IMR-90 (cell line): Measurements from ENCODE around the gene RASSF3. TPM values are rescaled to one million over a fixed set of nuclear protein-coding genes. Genes with fewer than 3 reads are reported as not detected.
"Not testable (repeated sequence)": the region's sequence is repeated elsewhere in the genome, so short reads cannot be mapped to it uniquely, and the experiment has no call there.

Experiments used
- ATAC-seq: fragments of 200-7000 bp; cut with Tn5 transposase; 2 replicates; pipeline ENCODE4 v1.9.1; 2020; ENCODE audit warnings: low read depth, mild to moderate bottlenecking, moderate library complexity
- BruUV-seq: library from RNA; stranded (reverse); fragments of 400-500 nt; replicated peaks from 2 replicates; lab custom pipeline; 2021; lab: Mats Ljungman, UMichigan
- CTCF ChIA-PET: fragments of 300-600 bp; formaldehyde crosslinking; extraction: SDS; loops from one replicate; lab custom pipeline; 2021; ENCODE audit warnings: antibody characterized with exemption; lab: Yijun Ruan, JAX
- POLR2A ChIA-PET: fragments of 300-600 bp; sonication (Branson Sonifier 250); formaldehyde crosslinking; loops from one replicate; lab custom pipeline; 2022; ENCODE audit warnings: antibody characterized with exemption; ENCODE audit not compliant: unreplicated experiment; lab: Charles Lee
- DNase-seq: peaks from one replicate; pipeline ENCODE4 v3.0.0; 2013
- H2AFZ ChIP-seq: replicated peaks from 2 replicates; pipeline ENCODE3; 2013; ENCODE audit warnings: low read length, mild to moderate bottlenecking; ENCODE audit not compliant: poor library complexity
- H2AK5ac ChIP-seq: 2 replicates; pipeline ENCODE4 v1.6.1; 2013; ENCODE audit warnings: low read depth, low read length, inconsistent platforms
- H2AK9ac ChIP-seq: replicated peaks from 2 replicates; pipeline ENCODE3; 2013; ENCODE audit warnings: mild to moderate bottlenecking, low read depth, low read length, moderate library complexity; ENCODE audit not compliant: poor library complexity
- H2BK120ac ChIP-seq: 2 replicates; pipeline ENCODE4 v1.6.1; 2013; ENCODE audit warnings: low read depth, low read length, inconsistent platforms
- H2BK15ac ChIP-seq: 3 replicates; pipeline ENCODE4 v1.6.1; 2013; ENCODE audit warnings: low read depth, low read length, inconsistent platforms
- H2BK20ac ChIP-seq: 2 replicates; pipeline ENCODE4 v1.6.1; 2013; ENCODE audit warnings: low read depth, mild to moderate bottlenecking, inconsistent platforms, low read length, moderate library complexity
- H2BK5ac ChIP-seq: 2 replicates; pipeline ENCODE4 v1.6.1; 2013; ENCODE audit warnings: mild to moderate bottlenecking, low read depth, low read length, inconsistent platforms; ENCODE audit not compliant: poor library complexity, severe bottlenecking
- H3K14ac ChIP-seq: replicated peaks from 2 replicates; pipeline ENCODE4 v1.6.1; 2013; ENCODE audit warnings: low read depth, low read length, inconsistent platforms
- H3K18ac ChIP-seq: 2 replicates; pipeline ENCODE4 v1.6.1; 2013; ENCODE audit warnings: low read depth, low read length, control low read depth
- H3K23ac ChIP-seq: 2 replicates; pipeline ENCODE4 v1.6.1; 2013; ENCODE audit warnings: low read depth, low read length, inconsistent platforms
- H3K27ac ChIP-seq: 2 replicates; pipeline ENCODE4 v1.5.1; 2013; ENCODE audit warnings: mild to moderate bottlenecking, control low read depth, low read length; ENCODE audit not compliant: insufficient read depth
- H3K27me3 ChIP-seq: 2 replicates; pipeline ENCODE4 v1.6.1; 2013; ENCODE audit warnings: low read length; ENCODE audit not compliant: control insufficient read depth, insufficient read depth
- H3K36me3 ChIP-seq: 2 replicates; pipeline ENCODE4 v1.6.1; 2013; ENCODE audit warnings: low read length, mixed read lengths; ENCODE audit not compliant: control insufficient read depth, insufficient read depth
- H3K4ac ChIP-seq: 2 replicates; pipeline ENCODE4 v1.6.1; 2013; ENCODE audit warnings: low read depth, low read length, inconsistent platforms
- H3K4me1 ChIP-seq: 2 replicates; pipeline ENCODE4 v1.6.1; 2013; ENCODE audit warnings: low read length, mixed read lengths; ENCODE audit not compliant: control insufficient read depth, insufficient read depth
- H3K4me2 ChIP-seq: 2 replicates; pipeline ENCODE4 v1.6.1; 2013; ENCODE audit warnings: low read depth, mild to moderate bottlenecking, control low read depth, low read length, moderate library complexity
- H3K4me3 ChIP-seq: 2 replicates; pipeline ENCODE4 v1.5.1; 2013; ENCODE audit warnings: low read depth, mild to moderate bottlenecking, control low read depth, low read length, moderate library complexity; ENCODE audit not compliant: insufficient read depth
- H3K56ac ChIP-seq: 2 replicates; pipeline ENCODE4 v1.6.1; 2013; ENCODE audit warnings: low read length, inconsistent platforms; ENCODE audit not compliant: insufficient read depth; ENCODE audit errors: extremely low read depth
- H3K79me1 ChIP-seq, 2 experiments: 2 replicates each; pipeline ENCODE4 v1.6.1; 2013; ENCODE audit warnings: low read length in 2 of 2, inconsistent platforms in 1 of 2, low read depth in 1 of 2
- H3K9ac ChIP-seq: 2 replicates; pipeline ENCODE4 v1.6.1; 2013; ENCODE audit warnings: low read depth, low read length, control low read depth
- H3K9me1 ChIP-seq: 2 replicates; pipeline ENCODE4 v1.6.1; 2013; ENCODE audit warnings: low read length, inconsistent platforms; ENCODE audit not compliant: insufficient read depth
- H3K9me3 ChIP-seq: 2 replicates; pipeline ENCODE4 v1.6.1; 2013; ENCODE audit warnings: low read length; ENCODE audit not compliant: control insufficient read depth, insufficient read depth
- H4K20me1 ChIP-seq: 2 replicates; pipeline ENCODE4 v1.6.1; 2013; ENCODE audit warnings: low read length, inconsistent platforms; ENCODE audit not compliant: insufficient read depth
- H4K5ac ChIP-seq: 2 replicates; pipeline ENCODE4 v1.6.1; 2013; ENCODE audit warnings: mild to moderate bottlenecking, low read depth, low read length, control low read depth
- H4K8ac ChIP-seq, 2 experiments: 2 replicates each; pipeline ENCODE4 v1.6.1; 2013; ENCODE audit warnings: low read depth in 2 of 2, low read length in 2 of 2, control low read depth in 1 of 2, inconsistent platforms in 1 of 2
- H4K91ac ChIP-seq: 2 replicates; pipeline ENCODE4 v1.6.1; 2013; ENCODE audit warnings: low read depth, low read length, inconsistent platforms; ENCODE audit not compliant: insufficient read depth
- BHLHE40 ChIP-seq: fragments of 150-350 bp; IDR thresholded peaks from 2 replicates; pipeline ENCODE4 v1.6.1; 2016; ENCODE audit warnings: mild to moderate bottlenecking, low read depth, low read length
- MXI1 ChIP-seq: IDR thresholded peaks from 2 replicates; pipeline ENCODE4 v1.6.1; 2012; ENCODE audit warnings: low read depth, mild to moderate bottlenecking, low read length, moderate library complexity, borderline replicate concordance
- WGBS, 2 experiments: methylation state at CpG; one replicate each; pipeline versions ENCODE4 v1.1.5 to v1.1.7; 2013; ENCODE audit warnings: missing lambda C conversion rate in 2 of 2; ENCODE audit not compliant: insufficient read length in 1 of 2; ENCODE audit errors: extremely low coverage in 2 of 2; 5-methylcytosine and 5-hydroxymethylcytosine counted together
- dilution Hi-C: fragments of 300-500 bp; cut with HindIII; formaldehyde crosslinking; loops from one replicate; pipeline ENCODE4 v1.14.3; 2018; ENCODE audit warnings: low sequenced_read_pairs; ENCODE audit not compliant: unreplicated experiment
- in situ Hi-C: fragments of 300-500 bp; cut with MboI; formaldehyde crosslinking; loops from 3 replicates; pipeline ENCODE4 v1.14.3; 2019; ENCODE audit warnings: low sequenced_read_pairs, inconsistent platforms, mixed read lengths
- intact Hi-C: fragments of 100-400 bp; cut with micrococcal nuclease; formaldehyde crosslinking; loops from 2 replicates; pipeline ENCODE4 v1.10.0; 2022
- polyA plus RNA-seq, 3 experiments: library from polyadenylated mRNA; depleted of rRNA; stranded (reverse); fragments of >200 nt; gene quantifications; 2 replicates each; pipeline ENCODE4 v1.2.3, GENCODE V29; 2012; ENCODE audit warnings: low replicate concordance in 1 of 3
- total RNA-seq: library from RNA; depleted of rRNA; stranded (reverse); fragments of >200 nt; gene quantifications from 2 replicates; pipeline ENCODE4 v1.2.3, GENCODE V29; 2012
- TF ChIP-seq, protein P1 (sequence below): fragments of 150-350 bp; IDR thresholded peaks from 2 replicates; pipeline ENCODE4 v1.6.1; 2017; ENCODE audit warnings: mild to moderate bottlenecking, antibody characterized with exemption, low read length, low read depth

RASSF3 gene
- total and polyA plus RNA-seq, 2 of the 4 experiments (the other 2 are of a cell fraction), result 18.7 to 39.3 TPM

DNA sequence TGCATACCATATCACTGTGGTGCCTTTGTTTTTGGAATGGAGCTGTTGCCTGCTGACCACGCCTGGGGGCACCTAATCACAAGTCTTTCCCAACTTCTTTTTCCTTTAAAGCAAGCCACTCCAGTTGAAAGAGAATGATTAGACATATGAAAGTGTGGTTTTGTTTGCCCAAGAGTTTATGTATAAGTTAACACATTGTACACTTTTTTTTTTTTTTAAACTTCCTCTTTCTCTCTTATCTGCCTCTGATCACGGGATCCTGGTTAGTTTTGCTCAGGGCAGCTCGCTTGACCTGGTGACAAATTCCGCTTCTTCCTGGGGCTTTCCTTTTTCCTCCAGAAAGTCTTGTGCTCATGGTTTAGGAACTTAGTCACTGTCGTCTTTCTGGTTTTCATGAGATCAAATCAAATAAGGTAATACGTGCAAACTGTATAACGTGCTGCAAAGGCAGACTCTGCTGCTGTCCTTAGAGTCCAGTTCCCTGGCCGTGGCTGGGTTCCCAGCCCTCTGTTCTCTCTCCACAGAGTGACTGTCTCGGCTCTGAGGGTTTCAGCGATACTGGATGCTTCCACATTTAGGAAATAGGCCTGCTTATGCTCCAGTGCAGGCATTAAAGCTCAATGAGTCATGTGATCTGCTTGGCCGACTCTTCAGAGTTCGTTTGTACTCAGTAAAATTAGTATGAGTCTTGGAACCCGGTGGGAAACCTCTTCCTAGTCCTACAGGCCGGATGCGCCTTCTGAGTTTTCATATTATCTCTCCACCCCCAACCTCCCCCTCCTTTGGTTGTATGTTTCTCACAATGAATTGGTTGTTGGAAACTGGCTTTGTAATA is 15.2 kb downstream of the RASSF3 start (continued):
- TF ChIP-seq, protein P1, sequence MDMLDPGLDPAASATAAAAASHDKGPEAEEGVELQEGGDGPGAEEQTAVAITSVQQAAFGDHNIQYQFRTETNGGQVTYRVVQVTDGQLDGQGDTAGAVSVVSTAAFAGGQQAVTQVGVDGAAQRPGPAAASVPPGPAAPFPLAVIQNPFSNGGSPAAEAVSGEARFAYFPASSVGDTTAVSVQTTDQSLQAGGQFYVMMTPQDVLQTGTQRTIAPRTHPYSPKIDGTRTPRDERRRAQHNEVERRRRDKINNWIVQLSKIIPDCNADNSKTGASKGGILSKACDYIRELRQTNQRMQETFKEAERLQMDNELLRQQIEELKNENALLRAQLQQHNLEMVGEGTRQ, result peak; percentile 79
- 0 out of 2 replicates have a peak, but pooled peaks have one; percentile 14 for TF ChIP-seq MXI1
- peak; percentile 93 for TF ChIP-seq BHLHE40

DNA sequence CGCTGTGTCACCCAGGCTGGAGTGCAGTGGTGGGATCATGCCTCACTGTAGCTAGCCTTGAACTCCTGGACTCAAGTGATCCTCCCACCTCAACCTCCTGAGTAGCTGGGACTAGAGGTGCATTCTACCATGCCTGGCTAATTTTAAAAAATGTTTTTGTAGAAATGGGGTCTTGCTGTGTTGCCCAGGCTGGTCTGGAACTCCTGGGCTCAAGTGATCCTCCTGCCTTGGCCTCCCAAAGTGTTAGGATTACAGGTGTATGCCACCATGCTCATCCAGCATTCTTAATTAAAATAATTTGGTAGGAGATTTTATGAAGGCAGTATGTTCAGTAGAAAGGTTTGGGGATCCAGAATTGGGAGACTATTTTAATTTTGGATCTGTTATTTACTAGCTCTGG is 16.3 kb downstream of the RASSF3 start:
- H3K4me1 ChIP-seq, result peaks cover 29% of the 10 kb centered on the region
- peaks cover 17% of the 10 kb centered on the region for H3K9me1 ChIP-seq
- H3K79me1 ChIP-seq, result peaks cover 22 to 59% of the 10 kb centered on the region in 2 experiments
- peak overlapping the region; percentile 70 for H4K91ac ChIP-seq
- H4K20me1 ChIP-seq, in situ Hi-C loops, intact Hi-C loops, H3K4me3 ChIP-seq, H3K9ac ChIP-seq, H3K9me3 ChIP-seq, H2AFZ ChIP-seq, H2AK9ac ChIP-seq, BruUV-seq, H3K27me3 ChIP-seq, H3K36me3 ChIP-seq, dilution Hi-C loops, DNase-seq, H3K4me2 ChIP-seq, ATAC-seq: not testable (repeated sequence)
- peak overlapping the region; percentile 80; the same call in 1 of the 2 replicates for H3K23ac ChIP-seq
- H2BK15ac ChIP-seq, result peak overlapping the region; percentile 42; the same call in 1 of the 3 replicates
- H2BK20ac ChIP-seq, result peak overlapping the region; percentile 47; the same call in 1 of the 2 replicates
- ChIA-PET CTCF (interaction anchor here (0.6 kb wide), 1 partner anchor 793 kb away, joined by 3 read pairs; no protein-coding TSS in a partner anchor), POLR2A (interaction anchor here (0.6 kb wide), 2 partner anchors 27 to 118 kb away, joined by 3 to 8 read pairs; no protein-coding TSS in a partner anchor)
- H2AK5ac ChIP-seq, result peak overlapping the region; percentile 94
- peak overlapping the region; percentile 93 for H2BK5ac ChIP-seq
- H3K18ac ChIP-seq, result peak overlapping the region; percentile 50; the same call in 1 of the 2 replicates
- peak overlapping the region; percentile 16 to 69; a peak in 1 of 4 replicates for H4K8ac ChIP-seq
- peak overlapping the region; percentile 80 for H3K27ac ChIP-seq
- peak overlapping the region; percentile 53 for H3K4ac ChIP-seq
- peak overlapping the region; percentile 58; the same call in 1 of the 2 replicates for H4K5ac ChIP-seq
- no CpG with 5 or more reads among the region's 1 CpG for whole genome bisulfite sequencing, 2 experiments
- 0 out of 2 replicates have a peak overlapping the region, but pooled peaks have one; percentile 35 for H3K56ac ChIP-seq
- peak overlapping the region; percentile 63 for H2BK120ac ChIP-seq
- 0 out of 2 replicates have a peak overlapping the region, but pooled peaks have one; percentile 76 for H3K14ac ChIP-seq
